Measurements from ENCODE around the gene ALDH4A1. TPM values are rescaled to one million over a fixed set of nuclear protein-coding genes. Genes with fewer than 3 reads are reported as not detected.

Gene ALDH4A1
- total RNA-seq, 4 donors from 2014 or later: 25.1 to 29.5 (median 27.2) TPM

- H3K9me3 ChIP-seq: no peaks in the 10 kb centered on the region
- intact Hi-C loops (cut with DNase I): no loop called here
- no peaks in the 10 kb centered on the region for H3K27me3 ChIP-seq
- H3K27ac ChIP-seq (replicated peaks in 1 of 4): no peak overlapping the region
- H3K36me3 ChIP-seq: peaks cover 0 to 40% (median 15%) of the 10 kb centered on the region in 4 donors
- DNase-seq (ENCODE audit: extremely low spot score): no peak
- 93% methylated on average over 6 of the region's 10 CpGs for WGBS
- H3K4me3 ChIP-seq: no peak overlapping the region
- H3K4me1 ChIP-seq: peaks cover 3 to 16% (median 8%) of the 10 kb centered on the region in 4 donors
- no peak for TF ChIP-seq POLR2AphosphoS5 (IDR thresholded peaks at IDR 0.05)
- TF ChIP-seq POLR2A (IDR thresholded peaks at IDR 0.05; ENCODE audit: low read depth): no peak
- TF ChIP-seq CTCF (IDR thresholded peaks at IDR 0.05): no peak
- TF ChIP-seq EP300 (IDR thresholded peaks at IDR 0.05): no peak
These were observed 26.1 kb downstream of the ALDH4A1 start for GRCh38 chr1:18876210-18876609.

GRCh38 chr1:18875796-18876128 is 26.6 kb downstream of the ALDH4A1 start:
- peaks cover 0 to 40% (median 15%) of the 10 kb centered on the region in 4 donors for H3K36me3 ChIP-seq
- intact Hi-C loops (cut with DNase I): loop anchor here (2.0 kb wide), 1 partner anchor 279 kb away; no protein-coding TSS in a partner anchor
- 86% methylated on average over 3 of the region's 3 CpGs for WGBS
- no peaks in the 10 kb centered on the region for H3K9me3 ChIP-seq
- H3K4me3 ChIP-seq: no peak overlapping the region
- peaks cover 3 to 16% (median 8%) of the 10 kb centered on the region in 4 donors for H3K4me1 ChIP-seq
- TF ChIP-seq POLR2A (IDR thresholded peaks at IDR 0.05; ENCODE audit: low read depth) (no peak), CTCF (IDR thresholded peaks at IDR 0.05) (no peak), EP300 (IDR thresholded peaks at IDR 0.05) (no peak), POLR2AphosphoS5 (IDR thresholded peaks at IDR 0.05) (no peak)
- DNase-seq (ENCODE audit: extremely low spot score): no peak
- no peaks in the 10 kb centered on the region for H3K27me3 ChIP-seq
- H3K27ac ChIP-seq (replicated peaks in 1 of 4): no peak overlapping the region

- Histone ChIP-seq H3K27ac (replicated peaks in 1 of 4) (no peak overlapping the region), H3K36me3 (peaks cover 0 to 40% (median 15%) of the 10 kb centered on the region in 4 donors), H3K4me3 (no peak overlapping the region), H3K27me3 (no peaks in the 10 kb centered on the region), H3K4me1 (peaks cover 3 to 16% (median 11%) of the 10 kb centered on the region in 4 donors), H3K9me3 (no peaks in the 10 kb centered on the region)
- intact Hi-C loops (cut with DNase I): loop anchor here (2.0 kb wide), 1 partner anchor 278 kb away; no protein-coding TSS in a partner anchor
- 47% methylated on average over 8 of the region's 20 CpGs for WGBS
- TF ChIP-seq POLR2A (IDR thresholded peaks at IDR 0.05; ENCODE audit: low read depth) (no peak), CTCF (IDR thresholded peaks at IDR 0.05) (peak; percentile 69 to 92 (median 75)), POLR2AphosphoS5 (IDR thresholded peaks at IDR 0.05) (no peak)
- peak; percentile 94 for DNase-seq (ENCODE audit: extremely low spot score)
These were observed 27.1 kb downstream of the ALDH4A1 start for GRCh38 chr1:18875107-18875795.

- no peak for TF ChIP-seq POLR2AphosphoS5 (IDR thresholded peaks at IDR 0.05)
- TF ChIP-seq CTCF (IDR thresholded peaks at IDR 0.05): no peak
- no peak for TF ChIP-seq POLR2A (IDR thresholded peaks at IDR 0.05; ENCODE audit: low read depth)
- no peak for TF ChIP-seq EP300 (IDR thresholded peaks at IDR 0.05)
- Histone ChIP-seq H3K27me3 (no peaks in the 10 kb centered on the region), H3K36me3 (peaks cover 0 to 35% (median 15%) of the 10 kb centered on the region in 4 donors), H3K27ac (replicated peaks in 1 of 4) (no peak overlapping the region), H3K4me3 (no peak overlapping the region), H3K9me3 (no peaks in the 10 kb centered on the region), H3K4me1 (peaks cover 3 to 16% (median 13%) of the 10 kb centered on the region in 4 donors)
- intact Hi-C loops (cut with DNase I): loop anchor here (2.0 kb wide), 1 partner anchor 278 kb away; no protein-coding TSS in a partner anchor
- 71% methylated on average over 4 of the region's 8 CpGs for WGBS
- DNase-seq (ENCODE audit: extremely low spot score): no peak
These were observed 27.8 kb downstream of the ALDH4A1 start for GRCh38 chr1:18874600-18874999.

All from esophagus muscularis mucosa (tissue), 4 donors.